Mesenchymal stem cell (in vitro differentiated cells and primary cell): ENCODE results near the gene HARBI1.

ENCODE experiments used
- DNase-seq: peaks from one replicate; pipeline ENCODE4 v3.0.0-alpha.2; 2013
- H2AFZ ChIP-seq: one replicate; pipeline ENCODE4 v1.6.1; 2013; ENCODE audit warnings: low read depth, mild to moderate bottlenecking, control low read depth, inconsistent platforms, low read length, moderate library complexity
- H2AK5ac ChIP-seq: 2 replicates; pipeline ENCODE4 v1.6.1; 2013; ENCODE audit warnings: low read length, moderate library complexity, mild to moderate bottlenecking, inconsistent platforms; ENCODE audit not compliant: severe bottlenecking
- H2BK120ac ChIP-seq: one replicate; pipeline ENCODE4 v1.6.1; 2013; ENCODE audit warnings: low read depth, mild to moderate bottlenecking, inconsistent platforms, low read length, moderate library complexity
- H2BK12ac ChIP-seq, 2 experiments: one replicate each; pipeline ENCODE4 v1.6.1; 2013; ENCODE audit warnings: inconsistent platforms in 2 of 2, low read length in 2 of 2, mild to moderate bottlenecking in 2 of 2, moderate library complexity in 2 of 2, control low read depth in 1 of 2
- H2BK15ac ChIP-seq: one replicate; pipeline ENCODE4 v1.6.1; 2013; ENCODE audit warnings: mild to moderate bottlenecking, low read depth, inconsistent platforms; ENCODE audit not compliant: poor library complexity, severe bottlenecking
- H2BK5ac ChIP-seq: 2 replicates; pipeline ENCODE4 v1.6.1; 2013; ENCODE audit warnings: low read depth, mild to moderate bottlenecking, low read length, control low read depth, inconsistent platforms; ENCODE audit not compliant: poor library complexity, severe bottlenecking
- H3K14ac ChIP-seq, 2 experiments: one replicate each; pipeline ENCODE4 v1.6.1; 2013; ENCODE audit warnings: inconsistent platforms in 2 of 2, low read length in 2 of 2, control low read depth in 1 of 2, mild to moderate bottlenecking in 1 of 2, moderate library complexity in 1 of 2
- H3K18ac ChIP-seq, 2 experiments: one replicate each; pipeline ENCODE4 v1.6.1; 2013; ENCODE audit warnings: inconsistent platforms in 2 of 2, low read length in 2 of 2, control low read depth in 1 of 2, low read depth in 1 of 2, mild to moderate bottlenecking in 1 of 2
- H3K23ac ChIP-seq, 2 experiments: one replicate each; pipeline ENCODE4 v1.6.1; 2013; ENCODE audit warnings: inconsistent platforms in 2 of 2, low read length in 2 of 2, mild to moderate bottlenecking in 2 of 2, moderate library complexity in 2 of 2, control low read depth in 1 of 2
- H3K27ac ChIP-seq: 2 replicates; pipeline ENCODE4 v1.5.1; 2013; ENCODE audit warnings: mild to moderate bottlenecking, moderate library complexity, low read length, control low read depth, inconsistent platforms; ENCODE audit not compliant: poor library complexity, severe bottlenecking
- H3K27me3 ChIP-seq, 2 experiments: 2 replicates each; pipeline versions ENCODE4 v1.6.1 to v1.7.0; 2013; ENCODE audit warnings: low read length in 2 of 2, mild to moderate bottlenecking in 2 of 2, moderate library complexity in 2 of 2, control low read depth in 1 of 2, inconsistent platforms in 1 of 2; ENCODE audit not compliant: control insufficient read depth in 1 of 2, insufficient read depth in 1 of 2
- H3K36me3 ChIP-seq, 2 experiments: 2 replicates each; pipeline versions ENCODE4 v1.6.1 to v1.7.0; 2013; ENCODE audit warnings: low read length in 2 of 2, control low read depth in 1 of 2, inconsistent platforms in 1 of 2, low read depth in 1 of 2, mild to moderate bottlenecking in 1 of 2; ENCODE audit not compliant: insufficient read depth in 2 of 2, control insufficient read depth in 1 of 2
- H3K4ac ChIP-seq, 2 experiments: one replicate each; pipeline ENCODE4 v1.6.1; 2013; ENCODE audit warnings: inconsistent platforms in 2 of 2, low read length in 2 of 2, mild to moderate bottlenecking in 2 of 2, moderate library complexity in 2 of 2, control low read depth in 1 of 2, low read depth in 1 of 2
- H3K4me1 ChIP-seq: 2 replicates; pipeline ENCODE4 v1.6.1; 2013; ENCODE audit warnings: low read depth, low read length, control low read depth; ENCODE audit not compliant: control insufficient read depth, insufficient read depth
- H3K4me2 ChIP-seq: 2 replicates; pipeline ENCODE4 v1.6.1; 2013; ENCODE audit warnings: low read length, mild to moderate bottlenecking, inconsistent platforms; ENCODE audit not compliant: poor library complexity, severe bottlenecking
- H3K4me3 ChIP-seq, 2 experiments: 2 replicates each; pipeline versions ENCODE4 v1.5.1 to v1.7.0; 2013; ENCODE audit warnings: low read length in 2 of 2, mild to moderate bottlenecking in 2 of 2, control low read depth in 1 of 2, low read depth in 1 of 2; ENCODE audit not compliant: insufficient read depth in 1 of 2
- H3K79me1 ChIP-seq: replicated peaks from 2 replicates; pipeline ENCODE4 v1.6.1; 2013; ENCODE audit warnings: mild to moderate bottlenecking, control low read depth, low read length, inconsistent platforms; ENCODE audit not compliant: poor library complexity, severe bottlenecking
- H3K9ac ChIP-seq: 2 replicates; pipeline ENCODE4 v1.7.0; 2013; ENCODE audit warnings: mild to moderate bottlenecking, low read length, moderate library complexity
- H3K9me3 ChIP-seq: 2 replicates; pipeline ENCODE4 v1.7.0; 2013; ENCODE audit warnings: mild to moderate bottlenecking, low read length; ENCODE audit not compliant: control insufficient read depth
- H4K8ac ChIP-seq: one replicate; pipeline ENCODE4 v1.6.1; 2013; ENCODE audit warnings: inconsistent platforms, mild to moderate bottlenecking, low read length, moderate library complexity
- H4K91ac ChIP-seq: one replicate; pipeline ENCODE4 v1.6.1; 2013; ENCODE audit warnings: mild to moderate bottlenecking, low read length, inconsistent platforms
- WGBS: methylation state at CpG from one replicate; pipeline ENCODE4 v1.1.7; 2013; ENCODE audit warnings: mixed read lengths; 5-methylcytosine and 5-hydroxymethylcytosine counted together

The HARBI1 gene

DNA sequence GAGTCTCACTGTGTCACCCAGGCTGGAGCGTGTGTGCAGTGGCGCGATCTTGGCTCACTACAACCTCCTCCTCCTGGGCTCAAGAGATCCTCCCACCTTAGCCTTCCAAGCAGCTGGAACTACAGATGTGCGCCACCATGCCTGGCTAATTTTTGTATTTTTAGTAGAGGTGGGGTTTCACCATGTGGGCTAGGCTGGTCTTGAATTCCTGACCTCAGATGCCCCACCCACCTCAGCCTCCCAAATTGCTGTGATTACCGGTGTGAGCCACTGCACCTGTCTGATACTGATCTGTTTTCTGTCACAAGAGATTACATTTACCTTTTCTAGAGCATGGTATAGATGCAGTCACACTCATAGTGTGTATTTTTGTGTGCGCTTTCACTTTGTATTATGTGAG, 11.9 kb upstream of the HARBI1 start:
- Histone ChIP-seq H3K4me2 (no peak overlapping the region), H3K14ac (no peak overlapping the region), H3K4me1 (no peaks in the 10 kb centered on the region), H3K27ac (no peak overlapping the region), H3K9me3 (no peaks in the 10 kb centered on the region), H2BK120ac (no peak overlapping the region), H3K18ac (no peak overlapping the region), H3K23ac (no peak overlapping the region), H4K91ac (no peak overlapping the region), H4K8ac (no peak overlapping the region), H3K4ac (no peak overlapping the region), H3K4me3 (no peak overlapping the region), H2BK5ac (no peak overlapping the region), H3K9ac (no peak overlapping the region), H3K79me1 (peaks cover 40% of the 10 kb centered on the region), H2BK12ac (no peak overlapping the region), H3K27me3 (no peaks in the 10 kb centered on the region), H2BK15ac (no peak overlapping the region), H2AFZ (no peak overlapping the region), H2AK5ac (no peak overlapping the region), H3K36me3 (peaks cover 34 to 60% of the 10 kb centered on the region in 2 experiments)
- WGBS: 88% methylated on average over 2 of the region's 6 CpGs
- DNase-seq: no peak

DNA sequence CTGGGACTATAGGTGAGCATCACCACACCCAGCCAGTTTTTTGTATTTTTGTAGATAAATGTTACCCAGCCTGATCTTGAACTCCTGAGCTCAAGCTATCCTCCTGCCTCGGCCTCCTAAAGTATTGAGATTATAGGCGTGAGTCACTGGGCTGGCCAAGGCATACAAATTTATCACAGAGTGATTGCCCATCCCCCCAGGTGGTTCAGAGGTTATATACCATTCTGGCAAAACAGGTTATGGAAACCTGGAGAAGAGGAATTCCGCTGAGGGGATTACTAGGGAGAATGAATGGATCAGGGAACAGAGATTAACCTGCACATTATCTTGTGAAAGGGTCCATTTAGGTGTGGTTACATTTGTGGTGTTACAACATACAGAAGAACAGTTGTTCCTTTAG, 8.4 kb upstream of the HARBI1 start:
- Histone ChIP-seq H2BK12ac (no peak overlapping the region), H3K4me1 (no peaks in the 10 kb centered on the region)
- WGBS: 96% methylated on average over 3 of the region's 3 CpGs

DNA sequence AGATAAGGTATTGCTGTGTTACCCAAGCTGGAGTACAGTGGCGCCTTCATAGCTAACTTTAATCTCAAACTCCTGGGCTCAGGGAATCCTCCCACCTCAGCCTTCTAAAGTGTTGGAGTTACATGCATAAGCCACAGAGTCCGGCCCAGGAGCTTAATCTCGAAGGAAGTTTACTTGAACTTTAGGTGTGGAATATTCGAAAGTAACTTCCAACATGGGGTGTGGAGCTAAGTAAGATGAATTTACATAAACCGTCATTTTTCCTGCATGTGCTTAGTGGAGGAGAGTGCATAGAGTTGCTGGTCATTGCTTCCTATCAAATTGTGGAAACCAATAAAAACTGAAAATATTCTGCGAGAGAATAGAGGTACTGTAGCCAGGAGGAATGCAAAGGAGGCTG, 1.8 kb upstream of the HARBI1 start:
- no peak overlapping the region for H4K8ac ChIP-seq
- H3K9me3 ChIP-seq: no peaks in the 10 kb centered on the region
- no peak overlapping the region for H2BK15ac ChIP-seq
- WGBS: 89% methylated on average over 6 of the region's 6 CpGs
- peaks cover 14% of the 10 kb centered on the region for H3K79me1 ChIP-seq
- H3K9ac ChIP-seq: peak overlapping the region; percentile 100
- H3K18ac ChIP-seq: no peak overlapping the region
- no peak overlapping the region for H2BK12ac ChIP-seq
- no peak overlapping the region for H2BK5ac ChIP-seq
- H3K4me1 ChIP-seq: peaks cover 7% of the 10 kb centered on the region
- H3K4me3 ChIP-seq: peak overlapping the region in 1 of 2 experiments; percentile 100
- peaks cover 15 to 25% of the 10 kb centered on the region in 2 experiments for H3K36me3 ChIP-seq
- no peak overlapping the region for H2BK120ac ChIP-seq
- H3K14ac ChIP-seq: no peak overlapping the region
- no peak overlapping the region for H2AFZ ChIP-seq
- H2AK5ac ChIP-seq: no peak overlapping the region
- peak overlapping the region; percentile 50 for H3K4me2 ChIP-seq
- no peak overlapping the region for H3K4ac ChIP-seq
- DNase-seq: no peak
- H3K23ac ChIP-seq: no peak overlapping the region
- H3K27me3 ChIP-seq: no peaks in the 10 kb centered on the region
- no peak overlapping the region for H4K91ac ChIP-seq
- H3K27ac ChIP-seq: no peak overlapping the region

More for the DNA sequence above, 8.4 kb upstream of the HARBI1 start:
- Histone ChIP-seq H3K23ac (no peak overlapping the region), H2BK15ac (no peak overlapping the region), H3K27ac (no peak overlapping the region), H3K27me3 (no peaks in the 10 kb centered on the region), H3K79me1 (peaks cover 34% of the 10 kb centered on the region), H3K4me2 (no peak overlapping the region), H4K8ac (no peak overlapping the region), H2BK5ac (no peak overlapping the region), H4K91ac (no peak overlapping the region), H3K4ac (no peak overlapping the region), H3K36me3 (peaks cover 32 to 60% of the 10 kb centered on the region in 2 experiments), H3K14ac (no peak overlapping the region), H3K18ac (no peak overlapping the region), H2AFZ (no peak overlapping the region), H3K9ac (no peak overlapping the region), H3K4me3 (no peak overlapping the region), H3K9me3 (no peaks in the 10 kb centered on the region), H2AK5ac (no peak overlapping the region), H2BK120ac (no peak overlapping the region)
- no peak for DNase-seq

DNA sequence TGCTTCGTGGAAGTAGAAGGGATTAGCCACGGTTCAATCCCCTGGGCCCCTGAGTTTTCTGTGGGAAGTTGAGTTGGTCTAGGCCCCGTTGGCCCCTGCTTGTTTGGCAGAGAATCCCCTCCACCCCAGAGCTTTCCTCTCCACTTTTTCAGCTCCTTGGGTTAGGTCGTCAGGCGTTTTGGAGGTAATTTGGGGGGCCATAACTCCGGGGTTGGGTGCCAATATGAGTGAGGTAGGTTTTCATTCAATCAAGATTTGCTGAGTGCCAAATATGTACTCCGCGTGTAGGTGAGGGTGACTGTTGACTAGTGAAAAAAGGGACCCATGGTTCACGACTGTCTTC, 916 bp upstream of the HARBI1 start:
- Histone ChIP-seq H3K4ac (peak overlapping the region in 1 of 2 experiments; percentile 94), H3K27ac (peak overlapping the region; percentile 5), H2AK5ac (peak overlapping the region; percentile 87), H2BK120ac (no peak overlapping the region), H2BK15ac (peak overlapping the region; percentile 12), H4K8ac (peak overlapping the region; percentile 100), H3K79me1 (peaks cover 14% of the 10 kb centered on the region), H3K23ac (no peak overlapping the region), H3K14ac (peak overlapping the region in 1 of 2 experiments; percentile 41), H3K36me3 (peaks cover 13 to 22% of the 10 kb centered on the region in 2 experiments), H3K4me3 (peak overlapping the region; percentile 100), H2BK12ac (peak overlapping the region in 1 of 2 experiments; percentile 18), H3K27me3 (no peaks in the 10 kb centered on the region), H2BK5ac (no peak overlapping the region), H4K91ac (no peak overlapping the region), H2AFZ (no peak overlapping the region), H3K9ac (peak overlapping the region; percentile 100), H3K4me1 (peaks cover 7% of the 10 kb centered on the region), H3K18ac (peak overlapping the region; percentile 16 to 98), H3K9me3 (no peaks in the 10 kb centered on the region), H3K4me2 (peak overlapping the region; percentile 81)
- no peak for DNase-seq
- 8% methylated on average over 8 of the region's 9 CpGs for WGBS
